Measurements from ENCODE around the gene CPA4. TPM values are rescaled to one million over a fixed set of nuclear protein-coding genes. Genes with fewer than 3 reads are reported as not detected.

CPA4 gene
- total RNA-seq, 1 experiment from 2014 or later: 3.1 TPM

DNA sequence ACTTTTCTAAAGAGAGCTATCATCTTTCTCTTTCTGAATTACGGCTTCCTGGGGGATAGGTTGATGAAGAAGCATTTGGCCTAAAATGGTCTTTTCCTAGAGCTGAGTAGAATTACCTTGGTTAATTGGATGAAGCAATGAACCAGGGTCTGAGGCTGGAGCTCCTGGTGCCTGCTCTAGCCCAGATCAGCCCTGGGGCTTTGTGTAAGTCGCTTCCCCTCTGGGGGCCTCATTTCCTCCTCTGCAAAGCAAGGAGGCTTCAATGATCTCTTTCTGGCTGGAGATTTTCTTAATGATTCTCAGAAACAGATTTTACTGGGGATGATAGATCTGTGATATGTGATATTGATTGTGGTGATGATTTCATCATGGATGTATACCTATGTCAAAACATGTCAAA, 29.8 kb upstream of the CPA4 start:
- TF ChIP-seq TCF7L2 (IDR thresholded peaks at IDR 0.05; ENCODE audit: low read depth, low read length): no peak

DNA sequence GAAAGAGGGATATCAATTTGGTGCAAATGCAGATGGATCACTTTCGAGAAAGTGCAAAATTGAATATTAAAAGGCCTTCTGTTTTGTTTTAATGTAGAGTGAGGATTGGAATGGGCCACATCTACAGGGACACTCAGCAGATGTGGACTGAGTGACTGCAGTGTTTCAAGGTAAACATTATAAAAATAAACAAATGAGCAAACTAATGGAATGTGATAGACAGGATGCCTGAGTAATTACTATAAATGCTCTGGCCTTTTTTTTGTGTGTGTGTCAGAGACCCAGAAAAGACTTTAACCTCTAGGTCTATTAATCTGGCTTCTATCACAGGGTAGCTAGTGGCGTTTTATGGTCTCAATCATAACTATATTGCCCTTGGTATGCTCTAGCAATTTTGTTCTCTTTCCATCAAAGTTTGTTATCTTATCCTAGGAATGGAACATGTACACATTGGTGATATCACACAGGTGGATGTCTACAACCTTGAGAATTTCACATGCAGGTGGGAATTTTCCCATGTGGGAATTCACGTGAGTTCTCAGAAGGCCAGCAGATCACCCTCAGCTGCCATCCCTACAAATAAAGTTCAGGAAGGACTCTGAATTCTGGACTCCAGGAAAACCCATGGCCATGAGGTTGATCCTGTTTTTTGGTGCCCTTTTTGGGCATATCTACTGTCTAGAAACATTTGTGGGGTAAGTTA, 26.6 kb upstream of the CPA4 start, which contains the start of gene CPA2:
CPA2 (plus strand) TSS at position 606 of the 703 bp plus-strand sequence; CDS start at position 625, 19 bp downstream.
- Histone ChIP-seq H3K4me3 (ENCODE audit: low read depth in 2 of 2, low read length in 2 of 2) (no peak within 1 kb of the TSS), H3K9me3 (ENCODE audit: control insufficient read depth, insufficient read depth, low read depth, low read length) (no peaks in the 10 kb centered on the region), H3K36me3 (ENCODE audit: control insufficient read depth, insufficient read depth, low read length) (no peaks in the 10 kb centered on the region), H3K4me1 (ENCODE audit: control insufficient read depth, insufficient read depth, low read length) (no peaks in the 10 kb centered on the region), H3K27me3 (ENCODE audit: control insufficient read depth, insufficient read depth, low read length) (no peaks in the 10 kb centered on the region), H3K27ac (ENCODE audit: low read length) (no peak within 1 kb of the TSS)
- intact Hi-C loops (cut with micrococcal nuclease; ENCODE audit: unreplicated experiment) (no loop called here), in situ Hi-C loops (cut with HindIII; ENCODE audit: low pct_unique_long_range_greater_than_20kb, low sequenced_read_pairs) (no loop called here)
- BruUV-seq (replicated peaks): no TSS peak
- no peak for ATAC-seq
- no peak for TF ChIP-seq TCF7L2 (IDR thresholded peaks at IDR 0.05; ENCODE audit: low read depth, low read length)
- no peak for TF ChIP-seq SIN3A (IDR thresholded peaks at IDR 0.05; ENCODE audit: borderline replicate concordance, insufficient read depth, low read depth, low read length)
- TF ChIP-seq, protein P1, sequence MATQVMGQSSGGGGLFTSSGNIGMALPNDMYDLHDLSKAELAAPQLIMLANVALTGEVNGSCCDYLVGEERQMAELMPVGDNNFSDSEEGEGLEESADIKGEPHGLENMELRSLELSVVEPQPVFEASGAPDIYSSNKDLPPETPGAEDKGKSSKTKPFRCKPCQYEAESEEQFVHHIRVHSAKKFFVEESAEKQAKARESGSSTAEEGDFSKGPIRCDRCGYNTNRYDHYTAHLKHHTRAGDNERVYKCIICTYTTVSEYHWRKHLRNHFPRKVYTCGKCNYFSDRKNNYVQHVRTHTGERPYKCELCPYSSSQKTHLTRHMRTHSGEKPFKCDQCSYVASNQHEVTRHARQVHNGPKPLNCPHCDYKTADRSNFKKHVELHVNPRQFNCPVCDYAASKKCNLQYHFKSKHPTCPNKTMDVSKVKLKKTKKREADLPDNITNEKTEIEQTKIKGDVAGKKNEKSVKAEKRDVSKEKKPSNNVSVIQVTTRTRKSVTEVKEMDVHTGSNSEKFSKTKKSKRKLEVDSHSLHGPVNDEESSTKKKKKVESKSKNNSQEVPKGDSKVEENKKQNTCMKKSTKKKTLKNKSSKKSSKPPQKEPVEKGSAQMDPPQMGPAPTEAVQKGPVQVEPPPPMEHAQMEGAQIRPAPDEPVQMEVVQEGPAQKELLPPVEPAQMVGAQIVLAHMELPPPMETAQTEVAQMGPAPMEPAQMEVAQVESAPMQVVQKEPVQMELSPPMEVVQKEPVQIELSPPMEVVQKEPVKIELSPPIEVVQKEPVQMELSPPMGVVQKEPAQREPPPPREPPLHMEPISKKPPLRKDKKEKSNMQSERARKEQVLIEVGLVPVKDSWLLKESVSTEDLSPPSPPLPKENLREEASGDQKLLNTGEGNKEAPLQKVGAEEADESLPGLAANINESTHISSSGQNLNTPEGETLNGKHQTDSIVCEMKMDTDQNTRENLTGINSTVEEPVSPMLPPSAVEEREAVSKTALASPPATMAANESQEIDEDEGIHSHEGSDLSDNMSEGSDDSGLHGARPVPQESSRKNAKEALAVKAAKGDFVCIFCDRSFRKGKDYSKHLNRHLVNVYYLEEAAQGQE (IDR thresholded peaks at IDR 0.05; ENCODE audit: insufficient read depth in 1 of 2, low read depth in 2 of 2, low read length in 1 of 2): no peak
- TF ChIP-seq, protein P2, sequence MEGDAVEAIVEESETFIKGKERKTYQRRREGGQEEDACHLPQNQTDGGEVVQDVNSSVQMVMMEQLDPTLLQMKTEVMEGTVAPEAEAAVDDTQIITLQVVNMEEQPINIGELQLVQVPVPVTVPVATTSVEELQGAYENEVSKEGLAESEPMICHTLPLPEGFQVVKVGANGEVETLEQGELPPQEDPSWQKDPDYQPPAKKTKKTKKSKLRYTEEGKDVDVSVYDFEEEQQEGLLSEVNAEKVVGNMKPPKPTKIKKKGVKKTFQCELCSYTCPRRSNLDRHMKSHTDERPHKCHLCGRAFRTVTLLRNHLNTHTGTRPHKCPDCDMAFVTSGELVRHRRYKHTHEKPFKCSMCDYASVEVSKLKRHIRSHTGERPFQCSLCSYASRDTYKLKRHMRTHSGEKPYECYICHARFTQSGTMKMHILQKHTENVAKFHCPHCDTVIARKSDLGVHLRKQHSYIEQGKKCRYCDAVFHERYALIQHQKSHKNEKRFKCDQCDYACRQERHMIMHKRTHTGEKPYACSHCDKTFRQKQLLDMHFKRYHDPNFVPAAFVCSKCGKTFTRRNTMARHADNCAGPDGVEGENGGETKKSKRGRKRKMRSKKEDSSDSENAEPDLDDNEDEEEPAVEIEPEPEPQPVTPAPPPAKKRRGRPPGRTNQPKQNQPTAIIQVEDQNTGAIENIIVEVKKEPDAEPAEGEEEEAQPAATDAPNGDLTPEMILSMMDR (IDR thresholded peaks at IDR 0.05): no peak
- TF ChIP-seq POLR2AphosphoS5 (IDR thresholded peaks at IDR 0.05; ENCODE audit: low read depth, low read length): no peak
- no peak for DNase-seq (ENCODE audit: low read depth, low spot score)
- ChIA-PET CTCF (no interaction called here), POLR2A (no interaction called here)

More for the DNA sequence above, 29.8 kb upstream of the CPA4 start:
- no peak for DNase-seq (ENCODE audit: low read depth, low spot score)
- no peaks in the 10 kb centered on the region for H3K36me3 ChIP-seq (ENCODE audit: control insufficient read depth, insufficient read depth, low read length)
- ChIA-PET POLR2A (interaction anchor here (0.5 kb wide), 1 partner anchor 154 kb away, joined by 4 read pairs; no protein-coding TSS in a partner anchor), CTCF (no interaction called here)
- no peak for ATAC-seq
- intact Hi-C loops (cut with micrococcal nuclease; ENCODE audit: unreplicated experiment) (no loop called here), in situ Hi-C loops (cut with HindIII; ENCODE audit: low pct_unique_long_range_greater_than_20kb, low sequenced_read_pairs) (no loop called here)
- no peak overlapping the region for H3K4me3 ChIP-seq (ENCODE audit: low read depth in 2 of 2, low read length in 2 of 2)
- no peaks in the 10 kb centered on the region for H3K27me3 ChIP-seq (ENCODE audit: control insufficient read depth, insufficient read depth, low read length)
- peaks cover 10% of the 10 kb centered on the region; the same call in 1 of the 2 replicates for H3K9me3 ChIP-seq (ENCODE audit: control insufficient read depth, insufficient read depth, low read depth, low read length)
- BruUV-seq (replicated peaks): no TSS peak
- H3K27ac ChIP-seq (ENCODE audit: low read length): no peak overlapping the region
- no peaks in the 10 kb centered on the region for H3K4me1 ChIP-seq (ENCODE audit: control insufficient read depth, insufficient read depth, low read length)

DNA sequence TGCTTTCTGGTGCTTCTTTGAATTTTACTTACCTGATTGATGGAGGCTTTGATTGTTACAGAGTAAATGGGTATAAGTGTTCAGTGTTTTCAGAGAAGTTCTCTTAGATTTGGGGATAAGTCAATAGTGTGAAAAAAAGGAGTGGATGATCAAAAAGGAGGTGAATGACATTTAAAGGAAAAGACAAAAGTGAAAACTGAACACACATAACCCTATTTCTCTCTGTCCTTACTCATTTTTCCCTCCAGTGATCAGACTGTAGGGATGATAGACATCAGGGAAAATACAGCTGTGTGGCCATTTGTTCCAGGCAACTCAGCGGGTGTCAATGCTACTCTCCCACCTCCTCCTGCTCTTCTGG, 26.0 kb upstream of the CPA4 start:
- TF ChIP-seq, protein P2 (IDR thresholded peaks at IDR 0.05): no peak
- TF ChIP-seq TCF7L2 (IDR thresholded peaks at IDR 0.05; ENCODE audit: low read depth, low read length) (no peak), POLR2AphosphoS5 (IDR thresholded peaks at IDR 0.05; ENCODE audit: low read depth, low read length) (no peak), SIN3A (IDR thresholded peaks at IDR 0.05; ENCODE audit: borderline replicate concordance, insufficient read depth, low read depth, low read length) (no peak)
- TF ChIP-seq, protein P1 (IDR thresholded peaks at IDR 0.05; ENCODE audit: insufficient read depth in 1 of 2, low read depth in 2 of 2, low read length in 1 of 2): no peak
- DNase-seq (ENCODE audit: low read depth, low spot score): no peak
- Histone ChIP-seq H3K36me3 (ENCODE audit: control insufficient read depth, insufficient read depth, low read length) (no peaks in the 10 kb centered on the region), H3K9me3 (ENCODE audit: control insufficient read depth, insufficient read depth, low read depth, low read length) (no peaks in the 10 kb centered on the region), H3K27me3 (ENCODE audit: control insufficient read depth, insufficient read depth, low read length) (no peaks in the 10 kb centered on the region), H3K4me3 (ENCODE audit: low read depth in 2 of 2, low read length in 2 of 2) (no peak overlapping the region), H3K4me1 (ENCODE audit: control insufficient read depth, insufficient read depth, low read length) (no peaks in the 10 kb centered on the region), H3K27ac (ENCODE audit: low read length) (no peak overlapping the region)
- ATAC-seq: no peak
- no TSS peak for BruUV-seq (replicated peaks)
- CTCF ChIA-PET: no interaction called here
- in situ Hi-C loops (cut with HindIII; ENCODE audit: low pct_unique_long_range_greater_than_20kb, low sequenced_read_pairs): no loop called here
- POLR2A ChIA-PET: no interaction called here
- intact Hi-C loops (cut with micrococcal nuclease; ENCODE audit: unreplicated experiment): no loop called here
